ENCODE data around the gene KLC4. TPM values are rescaled to one million over a fixed set of nuclear protein-coding genes. Genes with fewer than 3 reads are reported as not detected.

Gene KLC4
- 4.9 to 8.2 TPM (median 6.4 TPM) in 5 replicates for total RNA-seq (2022; extraction: Qiagen RNA extraction)

GRCh38 chr6:43059168-43060033, at the start of gene KLC4, which contains the start of gene MRPL2:
TSS of gene KLC4 (plus strand) at chr6:43059631. CDS start at chr6:43061336, 1,705 bp downstream.
TSS of gene MRPL2 (minus strand) at chr6:43059434. CDS start at chr6:43059381, 53 bp downstream.

GRCh38 chr6:43013843-43014433, 45.5 kb upstream of the KLC4 start, which contains the start of the genes KLHDC3 and MEA1:
TSS of gene KLHDC3 (plus strand) at chr6:43014249. CDS start at chr6:43017193, 2,944 bp downstream.
TSS of gene MEA1 (minus strand) at chr6:43013946. CDS start at chr6:43013813, 133 bp downstream.

DNA sequence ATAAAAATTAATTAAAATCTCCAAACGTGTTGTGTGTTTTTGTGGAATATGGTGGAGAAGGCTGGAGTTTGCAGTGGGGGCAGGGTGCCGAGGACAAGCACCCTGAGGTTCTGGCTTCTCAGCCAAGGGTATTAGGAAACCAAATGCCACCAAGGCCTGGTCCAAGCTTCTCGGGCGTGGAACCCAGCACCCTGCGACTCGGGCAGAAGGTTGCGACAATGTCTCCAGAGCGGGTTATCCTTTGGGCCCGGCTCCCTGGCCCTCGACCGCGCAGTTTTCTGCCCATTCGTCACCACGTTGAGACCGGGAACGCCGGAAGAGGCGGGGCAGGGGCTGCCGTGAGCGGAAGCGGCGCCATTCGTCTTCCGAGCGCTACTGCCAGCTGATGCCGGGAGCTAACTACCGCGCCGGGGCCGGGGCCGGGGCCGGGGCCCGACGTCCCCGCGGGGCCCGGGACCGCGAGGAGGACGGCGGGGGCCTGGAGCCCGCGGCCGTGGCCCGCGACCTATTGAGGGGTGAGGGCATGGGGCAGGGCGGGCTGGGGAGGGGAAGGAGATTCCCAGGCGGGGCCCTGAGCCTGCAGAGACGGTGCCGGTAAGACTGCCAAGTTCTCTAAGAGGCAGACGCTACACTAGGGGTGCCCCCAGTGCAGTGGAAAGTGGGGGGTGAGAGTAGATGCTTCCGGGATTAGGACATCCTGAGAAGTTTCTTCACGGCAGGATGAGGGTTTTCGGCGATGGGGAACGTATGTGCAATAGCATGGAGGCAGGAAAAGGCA, 38.0 kb upstream of the KLC4 start, which contains the start of gene RRP36:
TSS of gene RRP36 (plus strand) at position 354 of the 778 bp plus-strand sequence. CDS start at position 386, 32 bp downstream.

GRCh38 chr6:43053545-43054205, 5.8 kb upstream of the KLC4 start, which contains the start of gene CUL7:
TSS of gene CUL7 (minus strand) at chr6:43053851. CDS start at chr6:43052788, 1,063 bp downstream.

DNA sequence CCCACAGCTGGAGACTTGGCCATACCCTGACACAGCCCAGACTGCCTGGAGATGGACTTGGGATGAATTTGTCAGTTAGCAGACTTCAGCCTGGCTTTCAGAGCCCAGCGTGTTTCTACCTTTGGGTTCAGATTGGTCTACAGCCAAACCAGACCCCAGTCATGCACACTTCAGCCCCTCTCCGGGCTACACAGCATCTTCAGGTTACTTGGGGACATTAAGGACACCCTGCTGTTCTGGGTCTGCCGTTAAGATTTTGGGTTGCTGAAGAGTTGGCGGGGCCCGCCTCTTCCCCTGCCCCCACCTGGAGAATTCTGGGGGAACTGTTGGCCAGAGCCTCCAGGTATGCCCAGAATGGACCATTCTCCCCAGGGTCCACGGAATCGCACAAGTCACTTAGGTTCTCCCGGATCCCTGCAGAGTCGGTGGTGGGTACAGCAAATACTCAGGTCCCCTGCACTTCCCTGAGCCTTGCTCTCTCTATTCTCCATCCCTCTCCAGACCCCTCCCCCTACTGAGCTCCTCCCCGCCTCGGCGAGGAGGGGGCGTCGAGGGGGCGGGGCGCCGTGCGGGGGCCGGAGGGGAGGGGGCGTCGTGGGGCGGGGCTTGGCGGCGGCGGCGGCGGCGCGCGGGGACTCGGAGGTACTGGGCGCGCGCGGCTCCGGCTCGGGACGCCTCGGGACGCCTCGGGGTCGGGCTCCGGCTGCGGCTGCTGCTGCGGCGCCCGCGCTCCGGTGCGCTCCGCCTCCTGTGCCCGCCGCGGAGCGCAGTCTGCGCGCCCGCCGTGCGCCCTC, 16.4 kb downstream of the KLC4 start, which contains the start of gene PTK7:
TSS of gene PTK7 (plus strand) at position 645 of the 794 bp plus-strand sequence. CDS start 175 bp downstream, outside the sequence.

Other genes with a start within 250 kb of the KLC4 start
- gene RPL7L1, start 180.0 kb upstream of the KLC4 start, total RNA-seq (2022; extraction: Qiagen RNA extraction): 63.6 to 78.7 TPM (median 69.2 TPM) in 5 replicates
- not detected in 5 replicates for gene PTCRA, start 143.6 kb upstream of the KLC4 start, total RNA-seq (2022; extraction: Qiagen RNA extraction)
- 33.9 to 43.7 TPM (median 41.4 TPM) in 5 replicates for gene CNPY3, start 130.2 kb upstream of the KLC4 start, total RNA-seq (2022; extraction: Qiagen RNA extraction)
- 0.08 to 0.19 TPM (median 0.13 TPM) in 4 of 5 replicates, not detected in the other for gene GNMT, start 98.9 kb upstream of the KLC4 start, total RNA-seq (2022; extraction: Qiagen RNA extraction)
- gene PEX6, start 80.5 kb upstream of the KLC4 start, total RNA-seq (2022; extraction: Qiagen RNA extraction): 5.8 to 10.5 TPM (median 10.1 TPM) in 5 replicates
- 28.4 to 31.5 TPM (median 29.7 TPM) in 5 replicates for gene PPP2R5D, start 75.1 kb upstream of the KLC4 start, total RNA-seq (2022; extraction: Qiagen RNA extraction)
- gene MEA1, start 45.7 kb upstream of the KLC4 start, total RNA-seq (2022; extraction: Qiagen RNA extraction): 93.9 to 110 TPM (median 98.0 TPM) in 5 replicates
- 25.9 to 28.6 TPM (median 27.3 TPM) in 5 replicates for gene KLHDC3, start 45.4 kb upstream of the KLC4 start, total RNA-seq (2022; extraction: Qiagen RNA extraction)
- gene RRP36, start 38.0 kb upstream of the KLC4 start, total RNA-seq (2022; extraction: Qiagen RNA extraction): 70.2 to 79.1 TPM (median 72.4 TPM) in 5 replicates
- gene CUL7, start 5.8 kb upstream of the KLC4 start, total RNA-seq (2022; extraction: Qiagen RNA extraction): 5.4 to 8.8 TPM (median 8.4 TPM) in 5 replicates
- 51.6 to 56.6 TPM (median 55.3 TPM) in 5 replicates for gene MRPL2, start 197 bp upstream of the KLC4 start, total RNA-seq (2022; extraction: Qiagen RNA extraction)
- gene PTK7, start 16.7 kb downstream of the KLC4 start, total RNA-seq (2022; extraction: Qiagen RNA extraction): 4.0 to 5.0 TPM (median 4.4 TPM) in 5 replicates
- 12.2 to 17.9 TPM (median 16.7 TPM) in 5 replicates for gene SRF, start 111.6 kb downstream of the KLC4 start, total RNA-seq (2022; extraction: Qiagen RNA extraction)
- gene CUL9, start 122.6 kb downstream of the KLC4 start, total RNA-seq (2022; extraction: Qiagen RNA extraction): 6.1 to 9.7 TPM (median 9.2 TPM) in 5 replicates
- 77.1 to 92.6 TPM (median 87.3 TPM) in 5 replicates for gene DNPH1, start 169.8 kb downstream of the KLC4 start, total RNA-seq (2022; extraction: Qiagen RNA extraction)
- gene TTBK1, start 183.8 kb downstream of the KLC4 start, total RNA-seq (2022; extraction: Qiagen RNA extraction): 0.02 to 0.07 TPM (median 0.05 TPM) in 5 replicates
- gene SLC22A7, start 238.6 kb downstream of the KLC4 start, total RNA-seq (2022; extraction: Qiagen RNA extraction): not detected in 5 replicates
- 0.11 to 0.71 TPM (median 0.28 TPM) in 5 replicates for gene CRIP3, start 249.2 kb downstream of the KLC4 start, total RNA-seq (2022; extraction: Qiagen RNA extraction)